Fibroblast of peridontal ligament (primary cell): ENCODE results near the gene ZNF576.
A peak's percentile ranks its signal among the peaks of the same experiment; 100 is the strongest.
"Not testable (repeated sequence)": the region's sequence is repeated elsewhere in the genome, so short reads cannot be mapped to it uniquely, and the experiment has no call there.

Source experiments
- DNase-seq: peaks from one replicate; pipeline ENCODE4 v3.0.0-alpha.2; 2010; ENCODE audit errors: extremely low read depth

Gene ZNF576

DNA sequence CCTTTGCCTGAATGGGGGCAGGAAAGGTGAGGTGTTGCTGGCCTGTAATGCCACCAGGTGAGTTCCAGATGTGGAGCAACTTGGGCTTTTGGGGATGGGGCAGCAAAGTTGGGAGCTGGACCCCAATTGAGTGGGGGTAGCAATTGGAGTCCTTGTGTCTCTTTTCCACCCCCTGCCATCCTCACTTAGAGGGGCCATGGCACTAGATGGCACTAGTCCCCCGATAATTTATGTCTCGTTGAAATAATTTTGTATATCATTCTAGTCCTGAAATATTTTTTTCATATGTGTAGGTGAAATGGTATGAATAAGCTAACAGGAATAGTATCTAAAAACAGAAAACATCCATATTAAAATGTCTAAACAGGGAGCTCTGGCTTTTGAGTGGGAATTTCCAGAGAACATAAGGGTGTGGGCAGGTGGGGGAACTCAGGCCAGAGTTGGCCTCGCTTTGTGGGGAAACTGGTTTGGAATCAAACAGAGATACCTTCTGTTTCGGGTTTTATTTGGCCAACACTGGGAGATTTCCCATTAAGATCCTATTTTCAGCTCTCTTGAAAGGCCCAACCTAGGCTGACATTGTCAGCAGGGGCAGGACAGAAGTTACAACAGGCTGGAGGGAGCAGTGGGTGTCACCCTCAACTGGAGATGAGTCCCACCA, 3.4 kb downstream of the ZNF576 start:
- DNase-seq: no peak

DNA sequence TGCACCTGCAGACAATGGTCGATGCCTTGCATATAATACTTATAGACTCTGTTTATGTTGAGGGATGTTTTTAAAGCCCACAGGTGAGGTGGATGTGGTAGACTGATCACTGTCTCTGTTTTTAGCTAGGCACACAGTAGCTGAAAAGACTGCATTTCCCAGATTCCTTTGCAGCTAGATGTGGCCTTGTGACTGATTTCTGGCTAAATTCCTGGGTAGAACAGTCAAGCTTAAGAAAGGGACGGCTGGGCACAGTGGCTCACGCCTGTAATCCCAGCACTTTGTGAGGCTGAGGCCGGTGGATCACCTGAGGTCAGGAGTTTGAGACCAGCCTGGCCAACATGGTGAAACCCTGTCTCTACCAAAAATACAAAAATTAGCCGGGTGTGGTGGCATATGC, 3.9 kb downstream of the ZNF576 start:
- not testable (repeated sequence) for DNase-seq

DNA sequence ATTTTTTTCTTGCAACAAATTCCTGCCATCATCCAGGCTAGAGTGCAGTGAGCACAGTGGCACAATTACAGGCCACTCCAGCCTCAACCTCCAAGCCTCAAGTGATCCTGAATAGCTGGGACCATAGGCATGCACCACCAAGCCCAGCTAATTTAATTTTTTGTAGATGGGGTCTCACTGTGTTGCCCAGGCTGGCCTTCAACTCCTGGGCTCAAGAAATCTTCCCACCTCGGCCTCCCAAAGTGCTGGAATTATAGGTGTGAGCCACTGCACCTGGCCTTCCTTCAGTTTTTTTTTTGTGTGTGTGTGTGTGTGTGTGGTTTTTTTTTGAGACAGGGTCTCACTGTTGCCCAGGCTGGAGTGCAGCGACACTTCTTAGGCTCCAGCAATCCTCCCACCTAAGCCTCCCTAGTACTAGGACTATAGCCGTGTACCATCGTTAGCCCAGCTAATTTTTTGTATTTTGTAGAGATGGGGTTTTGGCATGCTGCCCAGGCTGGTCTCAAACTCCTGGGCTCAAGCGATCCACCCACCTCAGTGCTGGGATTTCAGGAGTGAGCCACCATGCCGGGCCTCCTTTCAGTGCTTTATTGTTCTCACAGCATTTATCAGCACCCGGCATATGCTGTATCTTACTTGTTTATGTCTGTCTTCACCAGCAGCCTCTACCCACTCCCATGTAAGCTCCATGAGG, 9.6 kb downstream of the ZNF576 start:
- DNase-seq: no peak

DNA sequence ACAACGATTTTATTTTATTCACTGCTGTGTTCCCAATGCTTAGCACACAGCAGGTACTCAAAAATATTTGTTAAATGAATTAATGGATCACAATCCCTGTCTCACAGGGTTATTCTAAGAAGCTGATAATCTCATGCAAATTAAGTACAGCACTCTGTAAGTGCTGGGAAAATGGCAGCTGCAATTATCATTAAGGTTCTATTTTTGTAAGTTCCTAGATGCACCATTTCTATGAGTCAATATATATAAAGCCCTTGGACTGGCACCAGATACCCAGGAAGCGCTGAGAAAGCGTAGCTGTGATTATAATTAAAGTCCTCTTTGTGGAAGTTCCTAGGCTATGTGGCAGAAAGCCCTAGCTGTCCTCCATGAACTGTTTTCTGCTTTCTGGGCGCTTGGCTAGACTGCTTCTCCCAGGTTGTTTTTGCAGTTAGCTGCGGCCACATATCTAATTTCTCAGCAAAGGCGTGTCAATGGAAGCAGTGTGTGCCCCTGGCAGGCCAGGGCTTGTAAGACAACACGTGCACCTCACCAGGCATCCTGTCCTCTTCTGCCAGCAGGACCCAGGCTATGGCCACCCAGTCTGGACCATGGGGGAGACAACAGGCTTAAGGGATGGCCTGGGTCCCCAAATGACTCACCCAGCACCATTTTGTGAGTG, 10.3 kb downstream of the ZNF576 start:
- DNase-seq: no peak

DNA sequence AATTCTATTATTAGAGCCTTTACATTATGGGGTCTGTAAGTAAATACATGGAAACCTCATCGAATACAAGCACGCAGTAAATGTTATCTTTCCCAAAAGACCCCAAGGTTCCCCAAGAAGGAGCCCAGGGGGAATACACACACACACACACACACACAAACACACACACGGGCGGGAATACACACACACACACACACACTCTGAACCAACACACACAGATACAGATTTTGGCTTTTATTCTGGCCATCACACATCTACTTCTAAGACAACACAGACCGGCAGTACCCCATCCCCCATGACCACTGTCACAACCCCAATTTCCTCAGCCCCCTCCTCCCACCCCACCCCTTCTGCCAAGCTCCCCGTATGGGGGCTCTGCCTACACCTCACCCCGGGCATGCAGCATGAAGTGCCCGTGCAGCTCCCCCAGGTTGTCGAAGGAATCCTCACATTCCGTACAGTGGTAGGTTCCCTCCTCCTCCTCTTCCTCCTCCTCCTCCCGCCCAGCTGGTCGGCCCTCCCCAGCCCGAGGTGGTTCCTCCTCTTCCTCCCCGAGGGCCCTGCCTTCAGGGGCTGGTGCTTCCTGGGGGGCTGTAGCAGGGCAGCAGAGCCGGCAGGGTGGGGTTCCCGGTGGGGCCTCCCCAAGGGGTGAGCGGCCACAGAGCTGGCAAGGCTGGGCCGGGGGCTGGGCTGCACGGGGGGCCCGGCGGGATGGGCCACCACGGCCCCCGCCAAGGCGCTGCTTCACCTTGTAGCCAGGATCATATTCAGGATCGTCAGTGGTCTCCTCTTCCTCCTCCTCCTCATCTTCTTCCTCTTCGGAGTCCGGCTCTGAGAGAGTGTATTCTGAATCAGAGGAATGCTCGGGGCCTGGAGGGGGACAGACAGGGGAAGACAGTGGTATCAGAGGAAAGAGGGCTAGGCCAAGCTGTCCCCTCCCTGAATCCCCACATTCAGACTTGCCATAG, 11.1 kb downstream of the ZNF576 start:
- no peak for DNase-seq

DNA sequence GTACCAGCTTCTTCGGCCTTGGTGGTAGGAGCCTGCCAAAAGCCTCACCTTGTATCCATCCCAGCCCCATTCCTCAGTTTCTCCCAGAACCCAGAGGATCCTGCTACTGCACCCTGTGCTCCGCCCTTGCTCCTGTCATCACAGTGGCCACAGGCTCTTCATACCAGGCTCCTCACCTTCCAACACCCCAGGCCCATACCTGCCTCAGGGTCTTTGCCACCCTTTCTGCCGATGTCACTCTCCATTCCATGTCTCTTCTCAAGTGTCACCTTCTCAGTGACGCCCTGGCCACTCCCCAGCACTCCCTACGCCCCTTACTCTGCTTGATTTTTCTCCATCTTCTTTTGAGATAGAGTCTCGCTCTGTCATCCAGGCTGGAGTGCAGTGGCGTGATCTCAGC, 13.5 kb downstream of the ZNF576 start:
- DNase-seq: no peak

DNA sequence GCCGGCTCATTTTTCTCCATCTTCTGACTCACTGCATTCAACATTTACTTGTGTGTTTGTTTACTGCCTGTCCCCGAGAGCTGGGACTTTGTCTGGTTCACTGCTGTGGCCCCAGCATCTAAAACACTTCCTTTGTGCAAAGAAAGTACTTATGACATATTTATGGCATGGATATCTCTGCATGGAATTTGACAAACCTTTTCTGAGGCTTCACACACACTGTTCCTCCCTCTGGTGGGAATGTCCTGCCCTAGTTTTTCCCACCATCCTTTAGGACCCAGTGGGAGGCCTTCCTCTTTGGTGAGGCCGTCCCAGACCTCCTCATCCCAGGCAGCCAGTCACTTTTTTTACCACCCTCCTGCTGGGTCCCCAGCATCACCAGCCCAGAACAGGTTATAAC, 14.1 kb downstream of the ZNF576 start:
- no peak for DNase-seq

DNA sequence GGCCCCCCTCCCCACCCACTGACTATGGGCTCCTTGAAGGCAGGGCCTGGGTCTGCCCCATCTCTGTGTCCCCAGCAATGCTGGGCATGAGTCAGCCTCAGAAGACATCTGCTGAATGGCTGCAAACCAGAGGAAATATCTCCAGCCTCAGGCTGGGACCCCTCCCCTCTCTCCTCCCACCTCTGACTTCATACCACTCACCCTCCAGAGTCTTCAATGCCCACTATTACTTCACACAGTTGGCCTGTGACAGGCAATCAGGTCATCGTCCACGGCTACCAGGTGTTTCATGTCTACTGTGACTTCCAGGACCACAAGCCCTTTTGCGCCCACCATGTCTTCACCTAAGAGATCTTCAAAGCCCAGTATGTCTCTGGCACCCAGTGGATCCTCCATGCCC, 15.4 kb downstream of the ZNF576 start, which contains the start of gene SRRM5:
TSS of gene SRRM5 (plus strand) at position 301 of the 400 bp plus-strand sequence. CDS start at position 335, 34 bp downstream.
- DNase-seq: no peak

DNA sequence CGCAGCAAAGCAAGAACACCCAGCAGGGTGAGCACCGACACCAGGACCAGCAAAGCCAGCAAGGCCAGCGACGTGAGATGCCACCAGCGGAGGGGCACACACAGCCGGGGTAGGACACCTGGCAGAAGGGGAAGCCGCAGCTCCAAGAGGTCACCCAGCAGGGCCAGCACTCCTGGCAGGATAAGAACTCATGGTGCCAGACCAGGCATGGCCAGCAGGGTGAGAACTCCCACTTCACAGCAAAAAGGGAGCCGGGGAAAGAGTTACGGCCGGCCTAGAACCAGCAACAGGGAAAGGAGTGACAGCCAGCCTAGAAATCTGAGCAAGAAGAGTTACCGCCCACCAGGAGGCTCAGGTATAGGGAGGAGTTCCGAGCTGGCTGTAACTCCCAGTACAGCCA, 16.0 kb downstream of the ZNF576 start:
- no peak for DNase-seq

DNA sequence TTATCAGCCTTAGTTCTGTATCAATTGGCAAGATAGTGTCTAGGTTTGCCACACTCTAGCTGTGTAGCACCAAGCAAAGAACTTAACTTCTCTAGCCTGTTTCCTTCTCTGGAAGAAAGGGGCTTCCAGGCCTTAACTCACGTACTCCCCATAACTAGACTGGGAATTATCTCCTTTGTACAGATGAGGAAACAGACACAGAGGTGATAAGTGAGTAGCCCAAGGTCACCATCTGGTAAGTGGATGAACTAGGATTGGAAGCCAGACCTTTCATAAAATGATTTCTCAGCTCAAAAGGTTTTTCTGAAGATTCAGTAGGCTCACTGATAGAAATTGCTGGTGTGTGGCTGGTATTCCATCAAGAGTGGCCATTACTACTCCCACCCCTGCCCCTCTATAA, 19.9 kb downstream of the ZNF576 start:
- DNase-seq: no peak

DNA sequence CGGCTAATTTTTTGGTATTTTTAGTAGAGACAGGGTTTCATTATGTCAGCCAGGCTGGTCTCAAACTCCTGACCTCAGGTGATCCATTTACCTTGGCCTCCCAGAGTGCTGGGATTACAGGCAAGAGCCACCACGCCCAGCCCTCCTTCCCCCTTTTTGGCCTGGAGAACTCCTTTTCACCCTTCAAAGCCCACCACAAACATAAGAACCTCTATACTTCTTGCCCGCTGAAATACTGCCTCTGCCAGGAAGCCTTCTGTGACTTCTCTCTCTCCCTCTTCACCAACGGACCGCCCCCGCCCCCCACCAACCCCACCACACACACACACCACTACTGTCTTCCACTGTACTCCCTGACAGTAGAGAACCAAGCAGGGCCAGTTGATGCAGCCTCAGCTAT, 20.6 kb downstream of the ZNF576 start:
- no peak for DNase-seq

DNA sequence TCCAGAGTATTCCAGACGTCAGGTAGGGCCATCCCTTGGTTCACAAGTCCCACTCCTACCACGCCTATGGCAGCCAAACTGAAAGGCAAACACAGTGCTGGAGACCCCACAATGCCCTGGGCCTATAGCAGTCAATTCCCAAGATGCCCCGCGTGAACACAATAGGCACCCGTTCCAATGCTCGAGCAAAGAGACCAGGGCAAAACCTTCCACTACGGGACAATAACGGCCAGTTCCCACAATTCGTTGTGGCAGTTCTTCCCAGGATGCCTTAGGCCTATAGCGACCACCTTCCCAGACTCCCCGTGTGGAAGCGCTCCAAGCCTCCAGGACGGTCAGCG, 22.5 kb downstream of the ZNF576 start:
- peak; percentile 36 for DNase-seq

DNA sequence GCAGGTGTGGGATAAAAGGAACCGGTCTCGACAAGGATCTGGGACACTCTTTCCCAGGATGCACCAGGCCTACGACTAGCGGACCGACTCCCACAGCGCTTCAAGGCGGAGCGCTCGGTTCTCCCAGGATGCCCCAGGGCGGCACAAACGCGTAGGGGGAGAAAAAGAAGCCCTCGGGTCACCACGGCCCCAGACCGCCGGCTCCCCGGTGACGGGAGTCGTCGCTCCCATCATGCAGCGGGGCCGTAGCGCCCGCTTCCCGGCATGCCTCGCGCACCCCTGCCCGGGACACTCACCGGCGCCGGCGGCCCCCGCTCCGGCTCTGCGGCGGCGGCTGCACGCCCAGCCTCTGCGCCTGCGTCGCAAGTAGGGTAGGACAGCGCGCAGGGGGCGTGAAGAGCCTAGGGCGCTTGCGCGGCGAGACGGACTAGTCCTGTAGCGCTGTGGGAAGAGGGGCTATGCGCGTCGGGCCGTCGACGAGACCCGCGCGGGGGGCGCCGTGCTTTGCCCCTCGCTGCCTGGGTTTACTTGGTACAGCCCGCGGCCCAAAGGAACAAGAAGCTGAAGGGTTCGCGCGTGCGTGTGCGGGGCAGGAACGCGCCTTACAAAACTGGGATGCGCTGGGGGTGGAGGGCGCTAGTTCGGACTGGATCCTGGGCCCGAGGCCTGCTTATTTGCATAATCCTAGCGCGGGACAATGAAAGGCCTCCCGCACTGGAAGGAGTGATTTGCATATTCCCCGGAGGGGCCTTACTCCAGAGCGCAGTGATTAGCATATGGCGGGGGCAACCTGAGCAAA, 23.1 kb downstream of the ZNF576 start, which contains the start of gene ZNF428:
TSS of gene ZNF428 (minus strand) at position 368 of the 799 bp plus-strand sequence. CDS start 5,325 bp downstream, outside the sequence.
- DNase-seq: peak; percentile 82

DNA sequence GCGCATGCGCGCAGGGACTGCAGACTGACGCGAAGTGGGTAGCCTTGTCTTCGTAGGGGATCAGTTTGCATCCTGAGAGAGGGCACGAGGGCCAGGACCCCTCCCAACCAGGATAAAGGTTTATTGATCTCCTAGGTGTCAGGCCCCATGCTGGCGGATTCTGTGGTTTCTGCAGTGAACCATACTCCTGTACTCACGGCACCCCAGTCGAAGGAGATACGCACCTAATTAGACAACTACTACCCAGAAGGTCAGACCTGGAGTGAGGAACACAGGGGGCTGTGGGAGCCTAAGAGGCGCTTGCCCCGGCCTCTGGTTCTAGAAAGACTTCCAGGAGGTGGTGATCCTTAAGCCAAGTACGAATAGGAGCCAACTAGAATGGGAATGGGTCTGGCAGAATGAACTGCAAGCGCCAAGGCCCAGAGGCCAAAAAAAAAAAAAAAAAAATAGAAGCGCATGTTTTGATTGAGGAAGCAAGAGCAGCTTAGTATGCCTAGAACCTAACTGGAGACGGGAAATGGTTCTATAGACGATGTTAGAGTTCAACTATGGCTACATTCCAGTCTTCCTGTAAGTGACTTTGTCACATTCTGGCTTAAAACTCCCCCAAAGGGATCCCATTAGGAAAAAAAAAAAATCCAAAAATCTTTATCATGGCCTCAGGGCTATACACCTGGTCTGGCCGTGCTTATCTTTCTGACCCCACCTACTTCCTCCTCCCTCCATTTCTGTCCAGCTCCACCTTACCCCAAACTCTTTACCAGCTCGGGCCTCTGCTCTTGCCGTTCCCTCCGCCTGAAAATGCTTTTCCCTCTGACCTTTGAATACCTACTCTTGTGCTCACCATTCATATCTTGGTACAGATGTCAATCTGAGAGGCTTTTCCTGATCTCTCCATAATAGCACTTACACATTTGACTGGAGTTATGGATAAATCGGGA, 23.9 kb downstream of the ZNF576 start:
- DNase-seq: no peak

DNA sequence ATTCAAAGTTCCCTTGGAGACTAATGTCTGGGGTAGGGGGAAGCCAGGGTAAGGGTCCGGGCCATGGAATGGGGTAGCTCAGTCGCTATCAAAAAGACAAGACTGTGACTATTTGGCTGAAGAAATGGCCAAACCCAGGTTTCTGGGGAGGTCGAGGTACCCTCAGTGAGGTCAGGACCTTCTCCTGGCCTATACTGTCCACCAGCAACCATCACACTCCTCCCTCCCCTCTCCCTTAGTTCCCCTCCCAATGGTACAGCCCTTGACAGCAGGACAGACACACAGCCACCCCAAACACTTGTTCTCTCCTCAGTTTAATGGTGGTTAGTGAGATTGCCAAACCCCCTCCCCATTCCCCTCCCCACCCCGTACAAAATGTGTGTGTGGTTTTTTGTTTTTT, 25.7 kb downstream of the ZNF576 start:
- no peak for DNase-seq

DNA sequence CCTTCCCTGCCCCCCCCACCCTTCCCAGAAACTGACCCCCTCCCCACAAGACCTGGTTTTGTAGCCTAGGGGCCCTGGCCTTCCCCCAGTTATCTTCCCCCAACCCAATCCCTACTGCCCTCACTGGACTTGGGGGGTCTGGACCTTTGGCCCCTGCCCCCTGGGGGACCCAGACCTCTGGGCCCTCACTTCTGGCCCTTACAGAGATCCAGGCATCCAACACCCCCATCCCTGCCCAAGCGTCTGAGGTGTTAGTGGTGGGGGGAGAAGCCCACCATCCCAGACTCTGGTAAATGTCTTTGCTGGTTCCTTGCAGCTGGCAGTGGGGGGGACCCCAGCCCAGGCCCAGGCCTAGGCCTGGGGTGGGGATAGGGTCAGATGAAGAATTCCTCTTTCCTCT, 26.6 kb downstream of the ZNF576 start:
- DNase-seq: no peak

DNA sequence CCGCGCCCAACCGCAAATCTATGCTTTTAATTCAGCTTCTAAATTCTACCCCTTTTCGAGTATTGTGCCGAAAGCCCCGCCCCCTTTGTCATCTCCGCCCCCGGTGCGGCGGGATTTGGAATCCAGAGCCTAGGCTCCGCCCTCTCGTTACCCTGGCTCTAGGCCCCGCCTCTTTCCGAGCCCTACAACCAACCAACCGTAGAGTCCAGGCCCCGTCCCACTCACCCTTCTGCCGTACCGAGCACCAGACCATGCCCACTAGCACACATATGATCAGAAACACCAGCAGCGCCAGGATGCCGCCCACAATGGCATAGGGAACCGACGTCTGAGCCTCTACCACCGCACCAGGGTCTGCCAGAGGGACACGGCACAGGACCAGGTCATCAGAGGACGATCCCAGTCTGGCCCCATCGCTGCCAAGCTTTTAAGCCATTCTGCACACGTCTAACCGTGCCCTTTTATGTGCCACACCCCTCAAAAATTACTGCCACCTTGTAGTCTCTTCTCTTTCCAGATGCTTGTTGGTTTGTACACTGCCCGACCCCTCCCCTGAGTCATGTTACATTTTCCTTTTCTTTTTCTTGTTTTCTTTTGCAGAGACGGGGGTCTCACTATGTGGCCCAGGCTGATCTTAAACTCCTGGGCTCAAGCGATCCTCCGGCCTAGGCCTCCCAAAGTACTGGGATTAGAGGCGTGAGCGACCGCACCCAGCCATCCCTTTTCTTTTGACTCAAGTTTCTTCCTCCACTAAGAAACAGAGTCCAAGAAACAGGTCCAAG, 27.7 kb downstream of the ZNF576 start:
- no peak for DNase-seq

DNA sequence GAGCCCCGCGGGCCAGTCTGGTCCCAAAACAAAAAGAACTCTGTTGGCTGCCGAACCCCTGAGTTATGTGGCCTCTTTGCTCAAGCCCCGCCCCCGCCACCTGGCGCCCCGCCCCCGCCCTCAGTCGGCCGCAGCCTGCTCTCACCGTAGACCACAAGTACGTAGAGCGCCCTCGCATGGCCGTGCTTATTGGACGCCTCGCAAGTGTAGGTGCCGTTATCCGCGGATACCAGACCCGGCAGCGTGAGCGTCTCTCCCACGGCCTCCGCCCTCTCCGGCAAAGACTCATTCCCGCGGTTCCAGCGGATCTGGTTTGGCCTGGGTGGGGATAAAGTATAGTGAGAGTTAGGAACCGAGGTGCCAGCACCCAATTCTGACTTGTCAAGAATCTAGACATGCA, 28.5 kb downstream of the ZNF576 start:
- no peak for DNase-seq

DNA sequence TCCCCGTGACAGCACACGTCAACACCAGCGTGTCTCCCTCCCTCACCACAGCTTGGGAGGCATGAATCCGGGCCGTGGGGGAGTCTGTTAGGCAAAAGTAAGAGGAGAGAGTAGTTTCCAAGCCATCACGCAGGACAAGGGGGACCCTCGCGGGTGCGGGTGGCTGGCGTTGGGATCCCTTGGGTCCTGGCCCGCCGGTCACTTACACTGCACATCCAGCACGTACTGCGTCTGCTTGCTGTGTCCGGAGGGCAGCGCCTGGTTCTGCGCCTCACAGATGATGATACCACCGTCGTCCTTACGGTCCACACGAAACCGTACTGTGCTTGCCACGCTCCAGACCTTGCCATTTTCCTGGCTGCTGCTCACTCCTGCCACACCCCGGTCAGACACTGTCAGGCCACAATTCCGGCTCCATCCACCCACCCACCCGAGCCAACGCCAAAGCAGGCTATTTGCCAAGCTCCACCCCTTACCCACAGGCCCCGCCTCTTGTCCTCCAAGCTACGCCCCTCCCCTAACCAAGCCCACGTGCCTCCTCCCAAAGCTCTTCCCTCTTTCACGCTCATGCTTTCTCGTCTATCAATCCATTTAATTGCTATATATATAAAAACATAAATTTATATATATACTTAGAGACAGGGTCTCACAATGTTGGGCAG, 29.7 kb downstream of the ZNF576 start:
- no peak for DNase-seq
